CD14-positive monocyte (primary cell): ENCODE results near the gene INPPL1. TPM values are rescaled to one million over a fixed set of nuclear protein-coding genes. Genes with fewer than 3 reads are reported as not detected.

Source experiments
- DNase-seq, 3 donors: peaks; one replicate each; pipeline ENCODE4 v3.0.0-alpha.2; 2011 to 2022
- H2AFZ ChIP-seq: 2 replicates; pipeline ENCODE4 v1.6.0; 2012; ENCODE audit warnings: mild to moderate bottlenecking, low read depth, low read length, inconsistent platforms; ENCODE audit not compliant: insufficient read depth, poor library complexity, severe bottlenecking
- H3K27ac ChIP-seq, 2 donors: 1 replicate in 1 of 2; 2 replicates in 1 of 2; pipeline ENCODE4 v1.5.1; 2012 to 2013; ENCODE audit warnings: low read length in 2 of 2, control low read depth in 1 of 2, inconsistent platforms in 1 of 2, low read depth in 1 of 2, mild to moderate bottlenecking in 1 of 2
- H3K27me3 ChIP-seq, 2 donors: one replicate each; pipeline versions ENCODE4 v1.6.0 to v1.6.1; 2011 to 2013; ENCODE audit warnings: low read length in 2 of 2; ENCODE audit not compliant: control insufficient read depth in 2 of 2, insufficient read depth in 2 of 2
- H3K36me3 ChIP-seq, 2 donors: replicated peaks in 1 of 2; 1 replicate in 1 of 2; 2 replicates in 1 of 2; pipeline versions ENCODE4 v1.5.1 to v1.6.1; 2012 to 2013; ENCODE audit warnings: low read length in 2 of 2, control low read depth in 1 of 2, inconsistent platforms in 1 of 2, mild to moderate bottlenecking in 1 of 2; ENCODE audit not compliant: insufficient read depth in 2 of 2, control insufficient read depth in 1 of 2
- H3K4me1 ChIP-seq, 2 donors: 1 replicate in 1 of 2; 2 replicates in 1 of 2; pipeline versions ENCODE4 v1.5.1 to v1.6.1; 2012 to 2013; ENCODE audit warnings: low read length in 2 of 2, control low read depth in 1 of 2, inconsistent platforms in 1 of 2, mild to moderate bottlenecking in 1 of 2, moderate library complexity in 1 of 2; ENCODE audit not compliant: insufficient read depth in 2 of 2, control insufficient read depth in 1 of 2
- H3K4me2 ChIP-seq: replicated peaks from 2 replicates; pipeline ENCODE3; 2012; ENCODE audit warnings: low read length, moderate library complexity, mild to moderate bottlenecking; ENCODE audit not compliant: poor library complexity, severe bottlenecking; ENCODE audit errors: extremely low read depth
- H3K4me3 ChIP-seq, 3 experiments: fragments of 200-600 bp in 1 of 3; sonication (generic) in 1 of 3; replicated peaks in 1 of 3; 1 replicate in 2 of 3; 2 replicates in 1 of 3; pipeline ENCODE4 v1.5.1; 2011 to 2013; ENCODE audit warnings: low read length in 3 of 3, mild to moderate bottlenecking in 3 of 3, control low read depth in 2 of 3, low read depth in 2 of 3, inconsistent platforms in 1 of 3, moderate library complexity in 1 of 3
- H3K79me2 ChIP-seq: 2 replicates; pipeline ENCODE4 v1.6.0; 2012; ENCODE audit warnings: mild to moderate bottlenecking, control low read depth, inconsistent platforms, low read length, moderate library complexity; ENCODE audit not compliant: insufficient read depth
- H3K9ac ChIP-seq: 2 replicates; pipeline ENCODE4 v1.6.0; 2017; ENCODE audit warnings: low read length, mild to moderate bottlenecking; ENCODE audit not compliant: insufficient read depth, poor library complexity, severe bottlenecking
- H3K9me3 ChIP-seq, 2 donors: replicated peaks in 1 of 2; 1 replicate in 1 of 2; 2 replicates in 1 of 2; pipeline versions ENCODE4 v1.5.1 to v1.6.1; 2012 to 2013; ENCODE audit warnings: low read length in 2 of 2, control low read depth in 1 of 2; ENCODE audit not compliant: control insufficient read depth in 1 of 2, insufficient read depth in 1 of 2
- H4K20me1 ChIP-seq: 2 replicates; pipeline ENCODE4 v1.6.0; 2012; ENCODE audit warnings: mild to moderate bottlenecking, low read length, control low read depth, moderate library complexity; ENCODE audit not compliant: insufficient read depth
- H3K27ac Mint-ChIP-seq, 7 donors: one replicate each; pipeline ENCODE4 v1.8.0; 2020; ENCODE audit warnings: mild to moderate bottlenecking in 7 of 7, mixed read lengths in 7 of 7, moderate library complexity in 6 of 7, inconsistent platforms in 2 of 7
- H3K27me3 Mint-ChIP-seq, 3 donors: one replicate each; pipeline ENCODE4 v1.8.0; 2021 to 2022; ENCODE audit warnings: low read depth in 3 of 3, mild to moderate bottlenecking in 3 of 3, mixed read lengths in 3 of 3, moderate library complexity in 3 of 3, inconsistent platforms in 1 of 3
- H3K36me3 Mint-ChIP-seq, 2 donors: one replicate each; pipeline ENCODE4 v1.8.0; 2020; ENCODE audit warnings: mixed read lengths in 2 of 2, inconsistent platforms in 1 of 2, mild to moderate bottlenecking in 1 of 2
- H3K4me1 Mint-ChIP-seq: one replicate; pipeline ENCODE4 v1.8.0; 2020; ENCODE audit warnings: mild to moderate bottlenecking, mixed read lengths
- H3K4me3 Mint-ChIP-seq, 2 donors: one replicate each; pipeline ENCODE4 v1.8.0; 2020; ENCODE audit warnings: mild to moderate bottlenecking in 2 of 2, mixed read lengths in 2 of 2, moderate library complexity in 1 of 2
- H3K9me3 Mint-ChIP-seq, 7 donors: one replicate each; pipeline ENCODE4 v1.8.0; 2020 to 2022; ENCODE audit warnings: mixed read lengths in 7 of 7, mild to moderate bottlenecking in 6 of 7, moderate library complexity in 6 of 7, inconsistent platforms in 2 of 7
- WGBS: methylation state at CpG from one replicate; pipeline ENCODE4 v1.1.5; 2013; ENCODE audit warnings: missing lambda C conversion rate; ENCODE audit not compliant: insufficient coverage; 5-methylcytosine and 5-hydroxymethylcytosine counted together
- intact Hi-C, 2 donors: fragments of 100-400 bp; cut with micrococcal nuclease; formaldehyde crosslinking; loops; one replicate each; pipeline versions ENCODE4 v1.15.0 to v1.15.1; 2023
- polyA plus RNA-seq, 3 donors: library from polyadenylated mRNA; depleted of rRNA in 1 of 3; unstranded in 2 of 3; stranded (reverse) in 1 of 3; fragments of 300-500 nt in 2 of 3; fragments of >200 nt in 1 of 3; fragmentation: Illumina TruSeq in 2 of 3; gene quantifications; 1 replicate in 2 of 3; 2 replicates in 1 of 3; pipeline ENCODE4 v1.2.3, GENCODE V29; 2012 to 2021
- TF ChIP-seq, protein P1 (sequence below): fragments of 200-600 bp; IDR thresholded peaks from one replicate; pipeline ENCODE4 v1.8.0; 2022; ENCODE audit warnings: antibody characterized with exemption, mild to moderate bottlenecking

The INPPL1 gene
- polyA plus RNA-seq, 3 donors, result 11.8 to 390 (median 12.6) TPM

DNA sequence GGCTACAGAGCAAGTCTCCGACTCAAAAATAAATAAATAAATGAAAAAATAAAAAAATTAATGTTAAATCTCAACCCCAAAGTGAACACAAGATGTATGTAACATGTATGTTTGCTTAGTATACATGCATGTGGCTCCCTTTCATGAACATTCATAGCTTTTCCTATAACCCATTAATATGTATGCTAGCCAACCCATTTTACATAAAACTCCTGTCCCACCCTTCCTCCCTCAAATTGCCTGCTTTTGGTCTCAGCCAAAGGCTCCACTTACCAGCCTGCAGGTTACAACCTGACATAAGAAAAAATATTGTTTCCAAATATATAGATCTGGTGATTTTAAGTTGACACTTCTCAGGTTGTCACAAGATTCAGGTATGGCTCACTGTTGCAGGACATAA, 36.3 kb upstream of the INPPL1 start:
- H3K4me3 ChIP-seq, result no peak overlapping the region
- H3K9me3 ChIP-seq, result no peaks in the 10 kb centered on the region
- intact Hi-C loops, result no loop called here
- H3K36me3 ChIP-seq, result no peaks in the 10 kb centered on the region
- no peak overlapping the region for H3K27ac Mint-ChIP-seq
- H3K27ac ChIP-seq, result no peak overlapping the region
- no peaks in the 10 kb centered on the region for H3K27me3 ChIP-seq
- H3K36me3 Mint-ChIP-seq, result no peaks in the 10 kb centered on the region
- H3K27me3 Mint-ChIP-seq, result peaks cover 3 to 6% (median 4%) of the 10 kb centered on the region in 3 donors
- H2AFZ ChIP-seq, result no peak overlapping the region
- no peak overlapping the region for H3K4me2 ChIP-seq
- TF ChIP-seq, protein P1, sequence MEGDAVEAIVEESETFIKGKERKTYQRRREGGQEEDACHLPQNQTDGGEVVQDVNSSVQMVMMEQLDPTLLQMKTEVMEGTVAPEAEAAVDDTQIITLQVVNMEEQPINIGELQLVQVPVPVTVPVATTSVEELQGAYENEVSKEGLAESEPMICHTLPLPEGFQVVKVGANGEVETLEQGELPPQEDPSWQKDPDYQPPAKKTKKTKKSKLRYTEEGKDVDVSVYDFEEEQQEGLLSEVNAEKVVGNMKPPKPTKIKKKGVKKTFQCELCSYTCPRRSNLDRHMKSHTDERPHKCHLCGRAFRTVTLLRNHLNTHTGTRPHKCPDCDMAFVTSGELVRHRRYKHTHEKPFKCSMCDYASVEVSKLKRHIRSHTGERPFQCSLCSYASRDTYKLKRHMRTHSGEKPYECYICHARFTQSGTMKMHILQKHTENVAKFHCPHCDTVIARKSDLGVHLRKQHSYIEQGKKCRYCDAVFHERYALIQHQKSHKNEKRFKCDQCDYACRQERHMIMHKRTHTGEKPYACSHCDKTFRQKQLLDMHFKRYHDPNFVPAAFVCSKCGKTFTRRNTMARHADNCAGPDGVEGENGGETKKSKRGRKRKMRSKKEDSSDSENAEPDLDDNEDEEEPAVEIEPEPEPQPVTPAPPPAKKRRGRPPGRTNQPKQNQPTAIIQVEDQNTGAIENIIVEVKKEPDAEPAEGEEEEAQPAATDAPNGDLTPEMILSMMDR, result no peak
- no peaks in the 10 kb centered on the region for H4K20me1 ChIP-seq
- H3K4me3 Mint-ChIP-seq, result no peak overlapping the region
- H3K9me3 Mint-ChIP-seq, result peaks cover 0 to 2% (median 0%) of the 10 kb centered on the region in 7 donors
- peaks cover 4% of the 10 kb centered on the region for H3K4me1 Mint-ChIP-seq
- H3K79me2 ChIP-seq, result no peaks in the 10 kb centered on the region
- peaks cover 2 to 6% of the 10 kb centered on the region in 2 donors for H3K4me1 ChIP-seq
- no peak overlapping the region for H3K9ac ChIP-seq
- DNase-seq, result no peak
- WGBS, result no CpG with 5 or more reads among the region's 1 CpG

DNA sequence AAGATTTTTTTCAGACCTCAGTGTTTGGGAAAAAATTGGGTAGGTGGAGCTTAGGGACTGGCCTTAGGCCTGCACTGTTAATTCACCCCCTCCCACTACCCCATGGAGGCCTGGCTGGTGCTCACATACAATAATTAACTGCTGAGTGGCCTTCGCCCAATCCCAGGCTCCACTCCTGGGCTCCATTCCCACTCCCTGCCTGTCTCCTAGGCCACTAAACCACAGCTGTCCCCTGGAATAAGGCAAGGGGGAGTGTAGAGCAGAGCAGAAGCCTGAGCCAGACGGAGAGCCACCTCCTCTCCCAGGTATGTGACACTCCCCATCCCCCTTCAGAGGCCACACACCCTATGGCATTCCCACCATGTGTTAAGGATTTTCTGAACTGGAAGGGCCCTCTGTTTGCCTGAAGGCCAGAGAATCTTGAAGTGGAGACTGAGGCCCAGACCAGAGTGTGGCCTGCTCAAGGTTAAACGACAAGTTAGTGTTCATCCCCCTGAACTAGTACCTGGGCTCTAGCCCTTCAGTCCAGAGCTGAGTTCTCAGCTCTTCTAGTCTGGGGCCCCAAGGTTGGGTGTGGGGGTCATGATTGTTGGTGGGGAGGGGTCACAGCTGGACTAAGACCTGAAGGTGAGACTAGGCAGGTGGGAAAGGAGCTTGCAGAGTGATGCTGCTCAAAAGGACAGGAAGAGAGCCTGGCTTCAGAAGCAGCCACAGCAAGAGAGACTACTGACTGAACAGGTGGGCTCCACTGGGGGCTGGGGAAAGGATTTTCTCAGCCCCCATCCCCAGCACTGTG, 34.9 kb upstream of the INPPL1 start:
- 93% methylated on average over 1 of the region's 3 CpGs for WGBS

More for the DNA sequence above, 34.9 kb upstream of the INPPL1 start:
- no peak overlapping the region for H3K4me3 Mint-ChIP-seq
- no peaks in the 10 kb centered on the region for H3K27me3 ChIP-seq
- H3K9me3 ChIP-seq, result no peaks in the 10 kb centered on the region
- H3K36me3 Mint-ChIP-seq, result no peaks in the 10 kb centered on the region
- peak overlapping the region in 2 of 7 donors; percentile 46 to 47 for H3K27ac Mint-ChIP-seq
- no peak overlapping the region for H3K9ac ChIP-seq
- no peaks in the 10 kb centered on the region for H3K4me1 ChIP-seq
- H4K20me1 ChIP-seq, result no peaks in the 10 kb centered on the region
- no peak overlapping the region for H3K4me3 ChIP-seq
- no peak overlapping the region for H3K27ac ChIP-seq
- no peaks in the 10 kb centered on the region for H3K4me1 Mint-ChIP-seq
- H3K79me2 ChIP-seq, result no peaks in the 10 kb centered on the region
- H2AFZ ChIP-seq, result no peak overlapping the region
- H3K4me2 ChIP-seq, result no peak overlapping the region
- H3K36me3 ChIP-seq, result no peaks in the 10 kb centered on the region
- intact Hi-C loops, result no loop called here
- TF ChIP-seq, protein P1, result no peak
- peaks cover 1 to 6% (median 1%) of the 10 kb centered on the region in 3 donors for H3K27me3 Mint-ChIP-seq
- peaks cover 0 to 2% (median 0%) of the 10 kb centered on the region in 7 donors for H3K9me3 Mint-ChIP-seq
- DNase-seq, result no peak
